Effector CD8-positive, alpha-beta T cell (primary cell): ENCODE measurements around the gene RABGAP1L.
"Not testable (repeated sequence)": the region's sequence is repeated elsewhere in the genome, so short reads cannot be mapped to it uniquely, and the experiment has no call there.

Experiments used
- DNase-seq: peaks from one replicate; lab custom pipeline; 2025; lab: John Stamatoyannopoulos, UW

RABGAP1L gene

DNA sequence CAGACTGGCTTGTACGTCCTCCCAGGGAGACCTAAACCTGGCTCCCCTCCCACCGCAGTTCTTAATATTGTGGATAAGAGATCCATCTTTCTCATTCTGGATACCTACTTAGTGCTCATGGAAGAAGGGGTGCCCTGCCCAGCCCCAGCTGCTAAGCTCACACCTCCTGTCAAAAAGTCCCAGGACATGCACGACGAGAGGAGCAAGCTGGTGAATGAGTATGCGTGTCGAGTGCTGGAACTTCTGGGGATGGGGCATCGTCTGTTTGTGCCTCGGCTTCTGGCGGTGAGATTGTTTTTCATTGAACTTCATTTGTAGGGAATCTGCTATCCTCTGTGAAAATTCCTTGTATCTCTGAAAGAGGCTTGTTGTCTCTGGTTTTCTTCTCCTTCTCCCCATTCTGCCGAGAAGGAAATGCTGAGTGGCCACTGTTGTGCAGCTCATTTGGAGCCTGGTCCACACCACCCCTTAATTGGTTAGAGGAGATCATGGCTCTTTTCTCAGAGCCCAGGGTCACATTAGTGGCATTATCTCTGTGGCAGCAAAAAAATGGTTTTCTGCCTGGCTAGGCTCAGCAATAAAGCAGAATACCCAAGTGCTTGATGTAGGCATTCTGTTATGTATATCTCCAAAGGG lies 641.0 kb downstream of the RABGAP1L start:
- DNase-seq = no peak

GRCh38 chr1:174800876-174801275 lies 641.6 kb downstream of the RABGAP1L start:
- no peak for DNase-seq

DNA sequence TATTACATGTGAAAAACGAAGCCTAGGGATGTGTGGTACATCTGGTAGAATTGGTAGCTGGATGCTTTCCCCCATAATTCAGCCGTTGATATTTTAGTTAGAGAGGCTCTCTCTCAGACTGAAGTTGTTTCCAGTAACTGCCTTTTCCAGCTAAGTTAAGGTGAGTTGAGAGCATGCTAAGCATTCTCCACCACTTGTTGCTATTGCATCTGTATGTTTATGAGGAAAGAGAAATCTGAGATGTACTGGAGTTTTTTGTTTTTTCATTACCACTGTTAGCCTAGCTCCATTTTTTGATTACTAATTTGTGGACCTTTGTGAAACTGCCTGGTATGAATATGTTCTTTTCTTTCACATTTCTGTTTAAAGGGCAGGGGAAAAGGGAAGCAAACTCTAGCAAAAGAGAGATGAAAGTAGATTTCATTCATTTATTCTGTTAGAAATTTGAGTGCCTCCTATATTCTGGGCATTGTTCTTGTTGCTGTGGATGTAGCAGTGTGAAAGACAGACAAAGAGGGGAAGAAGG lies 650.5 kb downstream of the RABGAP1L start:
- DNase-seq = no peak

DNA sequence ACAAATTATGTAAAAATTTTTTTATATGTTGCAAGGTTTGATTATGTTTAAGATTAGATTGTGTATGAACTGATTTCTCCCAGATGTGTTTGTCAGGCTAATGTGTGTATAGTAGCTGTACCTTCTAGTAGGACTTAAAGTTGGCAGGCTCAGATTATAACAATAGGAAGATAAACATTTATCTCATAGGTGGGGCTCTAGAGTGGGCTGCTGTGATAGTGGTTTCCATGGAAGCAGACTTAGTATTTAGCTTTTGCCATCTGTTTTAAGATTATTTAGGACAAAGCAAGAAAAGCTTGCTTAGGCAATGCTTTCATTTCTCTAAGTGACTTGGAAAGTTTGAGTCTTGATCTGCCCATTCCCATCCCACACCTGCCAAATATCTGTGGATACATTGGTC lies 652.7 kb downstream of the RABGAP1L start:
- no peak for DNase-seq

DNA sequence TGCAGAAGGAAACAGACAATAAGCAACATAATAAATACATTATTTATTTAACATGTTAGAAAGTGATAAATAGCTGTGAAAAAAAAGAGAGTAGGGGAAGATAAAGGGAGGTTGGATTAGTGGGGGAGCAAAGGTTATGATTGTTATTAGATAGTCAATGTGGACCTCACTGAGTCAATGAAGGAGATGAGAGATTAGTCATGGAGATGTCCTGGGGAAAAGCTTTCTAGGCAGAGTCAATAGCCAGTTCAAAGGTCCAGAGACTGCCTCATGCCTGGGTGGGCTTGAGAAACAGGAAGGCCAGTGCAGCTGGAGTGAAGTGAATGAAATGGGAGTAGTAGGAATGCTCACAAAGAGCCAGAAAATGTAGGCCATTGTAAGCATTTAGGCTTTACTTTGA lies 653.3 kb downstream of the RABGAP1L start:
- no peak for DNase-seq

DNA sequence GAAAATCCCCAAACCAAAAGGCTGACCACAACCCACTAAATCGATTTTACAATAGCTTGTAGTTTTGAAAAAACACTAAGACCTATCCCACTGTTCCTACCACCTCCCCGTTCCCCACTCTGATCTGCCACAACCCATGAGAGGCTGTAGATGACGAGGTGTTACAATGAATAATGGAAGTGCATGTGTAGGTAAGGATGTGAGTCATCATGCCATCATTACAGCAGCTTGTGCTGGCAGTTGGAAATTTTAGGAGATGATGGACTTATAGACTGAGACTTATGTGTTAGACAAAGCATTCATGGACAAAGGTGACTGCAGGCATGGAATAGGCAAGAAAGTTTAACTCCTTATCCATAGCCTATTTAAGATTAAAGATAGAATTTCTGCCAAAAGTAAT lies 655.7 kb downstream of the RABGAP1L start:
- no peak for DNase-seq

DNA sequence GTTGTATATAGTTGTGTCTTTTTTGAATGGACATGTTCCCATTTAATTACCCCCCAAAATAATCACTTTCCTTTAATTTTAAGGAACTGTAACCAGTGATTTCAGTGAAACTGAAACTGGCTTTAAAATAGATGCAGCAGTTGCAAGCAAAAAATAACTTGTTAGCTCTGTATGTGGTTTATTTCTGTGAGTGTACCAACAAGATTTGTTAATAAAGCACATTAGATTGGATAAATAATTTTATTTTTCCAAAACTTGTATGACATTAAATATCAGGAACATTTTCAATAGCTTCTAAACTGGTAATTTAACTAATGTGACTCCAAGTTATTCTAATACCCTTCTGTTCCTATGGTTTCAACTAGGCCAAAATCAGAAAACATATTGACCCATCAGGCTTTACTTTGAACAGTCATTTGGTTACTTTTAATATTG lies 656.2 kb downstream of the RABGAP1L start:
- no peak for DNase-seq

DNA sequence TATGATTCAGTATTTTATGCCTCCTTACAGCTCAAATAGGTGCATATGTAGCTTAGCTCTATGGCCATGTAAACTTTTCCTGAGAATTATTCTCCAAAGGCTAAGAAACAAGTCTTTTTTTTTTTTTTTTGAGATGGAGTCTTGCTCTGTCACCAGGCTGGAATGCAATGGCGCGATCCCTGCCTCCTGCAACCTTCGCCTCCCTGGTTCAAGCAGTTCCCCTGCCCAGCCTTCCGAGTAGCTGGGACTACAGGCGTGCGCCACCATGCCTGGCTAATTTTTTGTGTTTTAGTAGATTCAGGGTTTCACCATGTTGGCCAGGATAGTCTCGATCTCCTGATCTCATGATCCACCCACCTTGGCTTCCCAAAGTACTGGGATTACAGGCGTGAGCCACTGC lies 657.3 kb downstream of the RABGAP1L start:
- not testable (repeated sequence) for DNase-seq

DNA sequence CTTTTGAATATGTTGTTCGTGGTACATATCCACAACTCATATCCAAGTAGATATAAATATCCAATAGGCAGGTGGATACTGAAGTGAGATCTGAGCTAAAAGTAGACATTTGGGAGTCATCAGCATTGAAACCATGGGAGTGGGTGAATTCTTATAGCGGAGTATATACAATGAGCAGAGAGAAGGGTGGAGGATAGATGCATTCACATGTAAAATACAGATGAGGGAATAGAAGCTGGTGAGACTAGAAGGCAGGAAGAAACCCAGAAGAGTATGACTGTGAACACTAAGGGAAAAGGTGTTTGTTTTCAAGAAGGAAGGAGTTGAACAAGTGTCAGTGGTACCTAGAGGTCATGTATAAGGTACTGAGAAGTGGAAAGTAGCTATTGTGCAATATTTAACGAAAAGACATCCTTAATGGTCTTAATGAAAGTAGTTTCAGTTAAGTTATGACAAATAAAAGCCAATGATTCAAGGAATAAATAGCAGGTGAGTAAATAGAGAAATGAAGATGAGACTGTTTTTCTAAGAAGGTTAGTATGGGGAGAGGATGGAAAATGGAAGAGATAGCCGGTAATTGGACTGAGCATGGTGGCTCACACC lies 658.8 kb downstream of the RABGAP1L start:
- DNase-seq = no peak

DNA sequence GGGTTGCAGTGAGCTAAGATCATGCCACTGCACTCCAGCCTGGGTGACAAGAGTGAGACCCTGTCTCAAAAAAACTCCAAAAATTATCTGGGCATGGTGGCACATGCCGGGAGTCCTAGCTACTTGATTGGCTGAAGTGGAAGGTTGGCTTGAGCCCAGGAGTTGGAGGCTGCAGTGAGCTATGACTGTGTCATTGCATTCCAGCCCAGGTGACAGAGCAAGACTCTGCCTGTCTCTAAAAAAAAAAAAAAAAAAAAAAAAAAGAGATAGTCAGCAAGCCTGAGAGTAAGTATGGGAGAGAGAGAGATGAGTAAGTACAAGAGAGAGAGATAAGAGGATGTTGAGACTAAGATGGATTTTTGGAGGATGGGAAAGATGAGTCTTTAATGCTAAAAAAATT lies 659.6 kb downstream of the RABGAP1L start:
- no peak for DNase-seq

DNA sequence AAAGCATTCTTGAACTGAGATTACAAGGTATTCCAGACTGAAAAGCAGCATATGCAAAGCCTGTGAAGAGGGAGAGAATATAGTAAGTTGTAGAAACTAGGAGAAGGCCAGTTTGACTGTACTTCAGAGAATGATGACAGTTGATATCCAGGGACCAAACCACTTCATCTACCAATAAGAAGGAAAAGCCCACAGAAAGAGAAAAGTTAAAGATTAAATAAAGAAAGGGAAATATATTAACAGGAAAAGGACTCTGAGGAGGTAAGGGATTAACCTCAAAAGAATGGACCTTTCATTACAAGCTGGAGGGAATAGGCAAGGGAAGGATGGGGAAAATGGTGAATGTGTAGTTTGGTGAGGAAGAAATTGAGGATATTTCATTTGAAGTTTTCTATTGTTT lies 660.3 kb downstream of the RABGAP1L start:
- DNase-seq = no peak

- DNase-seq = no peak
Observed at GRCh38 chr1:174825127-174825526, 665.8 kb downstream of the RABGAP1L start.

DNA sequence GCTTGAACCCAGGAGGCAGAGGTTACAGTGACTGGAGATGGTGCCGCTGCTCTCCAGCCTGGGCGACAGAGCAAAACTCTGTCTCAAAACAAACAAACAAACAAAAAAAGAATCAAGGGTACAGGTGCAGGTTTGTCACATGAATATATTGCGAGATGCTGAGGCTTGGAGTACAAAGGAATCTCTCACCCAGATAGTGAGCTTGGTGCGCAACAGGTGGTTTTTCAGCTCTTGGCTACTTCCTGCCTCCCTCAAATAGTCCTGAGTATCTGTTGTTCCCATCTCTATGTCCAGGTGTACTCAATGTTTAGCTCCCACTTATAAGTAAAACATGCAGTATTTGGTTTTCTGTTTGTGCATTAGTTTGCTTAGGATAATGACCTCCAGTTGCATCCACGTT lies 666.5 kb downstream of the RABGAP1L start:
- DNase-seq = no peak

DNA sequence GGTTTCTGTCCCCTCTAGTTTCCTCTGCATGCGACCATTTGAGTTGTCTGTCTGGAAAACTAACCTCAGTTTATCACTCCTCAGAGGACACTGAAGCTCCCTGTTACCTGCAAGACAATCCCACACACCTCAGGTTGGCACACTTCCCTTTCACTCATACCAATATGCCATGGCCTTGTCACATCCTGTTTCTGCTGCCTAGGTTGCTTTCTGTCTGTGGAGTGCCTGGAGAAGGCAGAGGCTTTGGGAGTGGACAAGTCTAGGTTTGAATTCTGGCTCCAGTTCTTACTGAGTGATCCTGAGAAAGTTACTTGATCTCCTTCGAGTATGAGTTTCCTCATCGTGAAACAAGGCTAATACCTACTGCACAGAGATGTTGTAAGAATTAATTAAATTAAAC lies 668.9 kb downstream of the RABGAP1L start:
- no peak for DNase-seq

DNA sequence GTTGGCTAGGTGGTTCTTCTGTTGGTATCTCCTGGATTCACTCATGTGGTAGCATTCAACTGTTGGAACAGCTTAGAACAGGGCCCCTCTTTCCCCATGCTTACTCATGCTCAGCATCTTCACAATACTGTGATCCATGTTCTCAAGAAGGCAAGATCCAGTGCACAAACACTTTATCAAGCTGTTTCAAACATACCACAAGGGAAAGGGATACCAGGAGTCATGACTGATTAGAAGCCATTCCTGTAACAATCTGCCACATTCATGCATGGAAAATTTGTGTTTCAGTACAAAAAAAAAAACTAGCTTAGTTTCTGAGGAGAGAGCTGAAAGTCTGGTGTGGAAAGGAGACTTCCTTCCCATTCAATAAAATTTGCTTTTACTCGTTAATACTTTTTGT lies 670.7 kb downstream of the RABGAP1L start:
- DNase-seq = no peak

DNA sequence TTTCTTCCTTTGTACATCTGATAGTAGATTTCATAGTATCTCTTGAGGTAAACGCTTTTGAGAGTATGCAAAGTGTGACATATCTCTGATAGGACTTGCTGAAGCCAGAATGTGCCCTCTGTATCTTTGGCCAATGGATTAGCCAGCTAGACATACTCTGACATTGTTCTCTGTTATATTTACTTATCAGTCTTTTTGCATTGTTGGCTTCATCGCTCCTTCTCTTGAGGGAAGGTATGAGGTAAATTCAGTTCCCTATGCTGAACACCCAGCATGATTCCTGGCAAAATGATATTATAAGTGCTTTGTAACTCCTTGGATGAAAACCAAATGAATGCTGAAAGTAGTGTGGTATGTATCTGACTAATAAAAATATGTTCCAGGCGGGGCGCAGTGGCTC lies 677.2 kb downstream of the RABGAP1L start:
- no peak for DNase-seq

- no peak for DNase-seq
Observed at GRCh38 chr1:174837386-174837785, 678.1 kb downstream of the RABGAP1L start.

- no peak for DNase-seq
Observed at GRCh38 chr1:174839211-174839610, 679.9 kb downstream of the RABGAP1L start.

- DNase-seq = no peak
Observed at GRCh38 chr1:174841747-174842146, 682.4 kb downstream of the RABGAP1L start.

DNA sequence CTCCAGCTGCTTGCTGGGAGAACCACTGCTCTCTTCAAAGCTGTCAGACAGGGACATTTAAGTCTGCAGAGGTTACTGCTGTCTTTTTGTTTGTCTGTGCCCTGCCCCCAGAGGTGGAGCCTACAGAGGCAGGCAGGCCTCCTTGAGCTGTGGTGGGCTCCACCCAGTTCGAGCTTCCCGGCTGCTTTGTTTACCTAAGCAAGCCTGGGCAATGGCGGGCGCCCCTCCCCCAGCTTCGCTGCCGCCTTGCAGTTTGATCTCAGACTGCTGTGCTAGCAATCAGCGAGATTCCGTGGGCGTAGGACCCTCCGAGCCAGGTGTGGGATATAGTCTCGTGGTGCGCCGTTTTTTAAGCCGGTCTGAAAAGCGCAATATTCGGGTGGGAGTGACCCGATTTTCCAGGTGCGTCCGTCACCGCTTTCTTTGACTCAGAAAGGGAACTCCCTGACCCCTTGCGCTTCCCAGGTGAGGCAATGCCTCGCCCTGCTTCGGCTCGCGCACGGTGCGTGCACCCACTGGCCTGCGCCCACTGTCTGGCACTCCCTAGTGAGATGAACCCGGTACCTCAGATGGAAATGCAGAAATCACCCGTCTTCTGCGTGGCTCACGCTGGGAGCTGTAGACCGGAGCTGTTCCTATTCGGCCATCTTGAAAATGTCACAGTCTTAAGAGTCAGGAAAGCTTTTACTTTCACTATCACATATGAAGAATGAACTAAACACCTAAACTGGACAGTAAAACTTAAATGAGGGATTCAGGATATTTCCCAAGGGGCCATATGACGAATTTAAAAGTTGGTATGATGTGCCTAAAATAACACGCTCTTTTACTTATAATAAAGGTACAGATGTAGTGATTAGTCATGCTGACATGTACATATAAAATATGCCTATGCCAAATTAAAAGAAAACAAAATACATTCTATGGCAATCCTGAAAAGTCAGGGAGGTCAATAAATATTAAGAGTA lies 689.6 kb downstream of the RABGAP1L start:
- DNase-seq = not testable (repeated sequence)

DNA sequence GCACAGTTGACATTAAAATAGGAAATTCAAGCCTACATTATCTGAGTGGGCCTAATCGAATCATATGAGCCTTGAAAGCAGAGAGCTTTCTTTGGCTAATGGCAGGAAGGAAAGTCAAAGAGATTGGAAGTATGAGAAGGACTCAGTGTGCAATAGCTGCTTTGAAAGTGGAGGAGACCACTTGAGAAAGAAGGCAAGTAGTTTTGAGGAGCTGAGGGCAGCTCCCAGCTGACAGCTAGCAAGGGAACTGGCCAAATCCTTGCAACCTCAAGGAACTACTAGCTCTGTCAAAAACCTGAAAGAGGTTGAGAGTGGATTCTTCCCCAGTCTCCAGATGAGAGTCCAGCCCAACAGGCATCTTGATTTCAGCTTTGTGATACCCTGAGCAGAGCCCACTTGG lies 691.4 kb downstream of the RABGAP1L start:
- DNase-seq = no peak

DNA sequence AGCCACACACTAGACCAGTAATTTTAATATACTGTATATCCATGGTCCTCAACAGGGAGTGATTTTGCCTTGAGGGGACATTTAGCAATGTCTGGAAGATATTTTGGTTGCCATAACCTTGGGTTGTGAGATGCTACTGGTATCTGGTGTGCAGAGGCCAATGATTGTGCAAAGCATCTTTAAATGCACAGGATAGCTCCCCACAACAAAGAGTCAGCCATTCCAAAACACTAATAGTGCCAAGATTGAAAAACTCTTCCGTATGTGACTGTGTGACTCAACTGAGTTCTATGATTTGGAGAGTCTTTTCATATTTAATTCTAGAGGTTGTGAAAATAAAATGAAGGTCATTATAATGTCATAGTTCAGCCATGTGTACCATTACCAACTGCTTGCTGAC lies 699.0 kb downstream of the RABGAP1L start:
- no peak for DNase-seq

DNA sequence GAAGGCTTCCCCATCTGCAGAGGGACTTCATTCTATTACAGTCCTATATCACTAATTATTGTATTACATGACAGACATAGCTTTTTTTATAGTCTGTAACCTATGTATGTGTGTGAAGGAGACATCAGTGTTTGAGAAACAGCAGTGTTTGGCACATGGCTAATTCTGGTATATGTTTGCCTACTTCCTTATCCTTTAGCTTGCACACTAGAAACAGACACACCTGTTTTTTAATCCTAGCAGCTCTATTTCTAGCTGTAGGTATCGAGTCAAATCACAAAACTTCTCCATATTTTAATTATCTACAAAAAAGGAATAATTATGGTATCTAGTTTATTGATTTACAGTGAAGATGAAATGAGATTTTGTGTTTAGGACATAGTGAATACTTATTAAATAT lies 711.0 kb downstream of the RABGAP1L start:
- DNase-seq = no peak
